Measurements from ENCODE around the gene DOCK4. TPM values are rescaled to one million over a fixed set of nuclear protein-coding genes. Genes with fewer than 3 reads are reported as not detected.

DOCK4 gene
- total RNA-seq, 3 donors from 2014 or later: 31.7 to 43.3 (median 41.9) TPM

- no peaks in the 10 kb centered on the region for H3K9me3 ChIP-seq
- no peak overlapping the region for H3K27ac ChIP-seq
- no peak overlapping the region for H3K4me3 ChIP-seq
- TF ChIP-seq POLR2A (IDR thresholded peaks at IDR 0.05) (no peak), POLR2AphosphoS5 (IDR thresholded peaks at IDR 0.05) (no peak), CTCF (IDR thresholded peaks at IDR 0.05) (no peak)
- H3K27me3 ChIP-seq: no peaks in the 10 kb centered on the region
- intact Hi-C loops (cut with DNase I; ENCODE audit: low total_unique reads): no loop called here
- no peak for DNase-seq (ENCODE audit: low spot score in 2 of 2)
- no peaks in the 10 kb centered on the region for H3K4me1 ChIP-seq
- no peaks in the 10 kb centered on the region for H3K36me3 ChIP-seq
Measured at GRCh38 chr7:111855842-111856227, 350.4 kb downstream of the DOCK4 start.

GRCh38 chr7:111855161-111855841, 350.9 kb downstream of the DOCK4 start:
- no peak for DNase-seq (ENCODE audit: low spot score in 2 of 2)

GRCh38 chr7:111853201-111853990, 352.8 kb downstream of the DOCK4 start:
- no peaks in the 10 kb centered on the region for H3K27me3 ChIP-seq
- H3K36me3 ChIP-seq: no peaks in the 10 kb centered on the region
- H3K27ac ChIP-seq: no peak overlapping the region
- no peaks in the 10 kb centered on the region for H3K4me1 ChIP-seq
- TF ChIP-seq CTCF (IDR thresholded peaks at IDR 0.05) (no peak), POLR2AphosphoS5 (IDR thresholded peaks at IDR 0.05) (no peak), POLR2A (IDR thresholded peaks at IDR 0.05) (no peak)
- H3K9me3 ChIP-seq: no peaks in the 10 kb centered on the region
- no peak overlapping the region for H3K4me3 ChIP-seq
- intact Hi-C loops (cut with DNase I; ENCODE audit: low total_unique reads): no loop called here
- DNase-seq (ENCODE audit: low spot score in 2 of 2): no peak

More at GRCh38 chr7:111855161-111855841, 350.9 kb downstream of the DOCK4 start:
- no peaks in the 10 kb centered on the region for H3K4me1 ChIP-seq
- intact Hi-C loops (cut with DNase I; ENCODE audit: low total_unique reads): no loop called here
- no peaks in the 10 kb centered on the region for H3K27me3 ChIP-seq
- H3K9me3 ChIP-seq: no peaks in the 10 kb centered on the region
- no peak overlapping the region for H3K4me3 ChIP-seq
- no peaks in the 10 kb centered on the region for H3K36me3 ChIP-seq
- no peak overlapping the region for H3K27ac ChIP-seq
- no peak for TF ChIP-seq POLR2A (IDR thresholded peaks at IDR 0.05)
- no peak for TF ChIP-seq POLR2AphosphoS5 (IDR thresholded peaks at IDR 0.05)
- TF ChIP-seq CTCF (IDR thresholded peaks at IDR 0.05): no peak

GRCh38 chr7:111852081-111852480, 354.1 kb downstream of the DOCK4 start:
- H3K36me3 ChIP-seq: no peaks in the 10 kb centered on the region
- H3K27ac ChIP-seq: no peak overlapping the region
- H3K4me1 ChIP-seq: no peaks in the 10 kb centered on the region
- TF ChIP-seq CTCF (IDR thresholded peaks at IDR 0.05): no peak
- no peak for TF ChIP-seq POLR2A (IDR thresholded peaks at IDR 0.05)
- no peak for TF ChIP-seq POLR2AphosphoS5 (IDR thresholded peaks at IDR 0.05)
- H3K4me3 ChIP-seq: no peak overlapping the region
- DNase-seq (ENCODE audit: low spot score in 2 of 2): no peak
- H3K9me3 ChIP-seq: no peaks in the 10 kb centered on the region
- intact Hi-C loops (cut with DNase I; ENCODE audit: low total_unique reads): no loop called here
- H3K27me3 ChIP-seq: no peaks in the 10 kb centered on the region

GRCh38 chr7:111846898-111847297, 359.3 kb downstream of the DOCK4 start:
- H3K27me3 ChIP-seq: no peaks in the 10 kb centered on the region
- no peaks in the 10 kb centered on the region for H3K36me3 ChIP-seq
- H3K27ac ChIP-seq: no peak overlapping the region
- intact Hi-C loops (cut with DNase I; ENCODE audit: low total_unique reads): no loop called here
- H3K4me1 ChIP-seq: no peaks in the 10 kb centered on the region
- TF ChIP-seq CTCF (IDR thresholded peaks at IDR 0.05) (no peak), POLR2A (IDR thresholded peaks at IDR 0.05) (no peak), POLR2AphosphoS5 (IDR thresholded peaks at IDR 0.05) (no peak)
- no peak for DNase-seq (ENCODE audit: low spot score in 2 of 2)
- H3K9me3 ChIP-seq: no peaks in the 10 kb centered on the region
- H3K4me3 ChIP-seq: no peak overlapping the region
